SK-N-SH (cell line): ENCODE results near the gene ACAP3. TPM values are rescaled to one million over a fixed set of nuclear protein-coding genes. Genes with fewer than 3 reads are reported as not detected.

ENCODE experiments used
- CTCF ChIA-PET: fragments of 300-600, 350-600 bp; formaldehyde crosslinking; extraction: SDS; loops from one replicate; lab custom pipeline; 2021; lab: Yijun Ruan, JAX
- POLR2A ChIA-PET: fragments of 350-600 bp; sonication (Branson Sonifier 250); formaldehyde crosslinking; extraction: SDS; loops from one replicate; lab custom pipeline; 2020; ENCODE audit warnings: antibody characterized with exemption, inconsistent platforms; lab: Yijun Ruan, JAX
- DNase-seq: peaks from one replicate; pipeline ENCODE4 v3.0.0; 2012
- H2AFZ ChIP-seq: fragments of 200-600 bp; sonication (generic); 2 replicates; pipeline ENCODE4 v1.8.1; 2016; ENCODE audit warnings: antibody characterized with exemption, mild to moderate bottlenecking, low read depth
- H3F3A ChIP-seq: fragments of 200-600 bp; sonication (generic); replicated peaks from 2 replicates; pipeline ENCODE3; 2016; ENCODE audit warnings: antibody characterized with exemption, mild to moderate bottlenecking; ENCODE audit not compliant: insufficient read depth
- H3K27ac ChIP-seq, 2 experiments: fragments of 200-500 bp in 1 of 2; fragments of 200-600 bp in 1 of 2; sonication (Bioruptor generic) in 1 of 2; sonication (generic), shearing (Covaris generic) in 1 of 2; 2 replicates each; pipeline versions ENCODE4 v1.5.1 to v1.6.1; 2014 to 2016; ENCODE audit warnings: low read depth in 2 of 2, inconsistent platforms in 1 of 2, low read length in 1 of 2, mild to moderate bottlenecking in 1 of 2, mixed read lengths in 1 of 2
- H3K27me3 ChIP-seq: fragments of 200-600 bp; sonication (generic), shearing (Covaris generic); 2 replicates; pipeline ENCODE4 v1.6.1; 2016; ENCODE audit warnings: mixed run types; ENCODE audit not compliant: insufficient read depth
- H3K36me3 ChIP-seq, 2 experiments: fragments of 200-500 bp in 1 of 2; fragments of 200-600 bp in 1 of 2; sonication (Bioruptor generic) in 1 of 2; sonication (generic) in 1 of 2; replicated peaks in 1 of 2; 2 replicates each; pipeline versions ENCODE3 to v1.5.1; 2014 to 2016; ENCODE audit warnings: low read length in 1 of 2, mild to moderate bottlenecking in 1 of 2; ENCODE audit not compliant: insufficient read depth in 2 of 2, control insufficient read depth in 1 of 2
- H3K4me1 ChIP-seq, 2 experiments: fragments of 200-500 bp in 1 of 2; fragments of 200-600 bp in 1 of 2; sonication (Bioruptor generic) in 1 of 2; sonication (generic), shearing (Covaris generic) in 1 of 2; 2 replicates each; pipeline versions ENCODE4 v1.5.1 to v1.6.1; 2014 to 2016; ENCODE audit warnings: low read depth in 1 of 2, low read length in 1 of 2, mixed run types in 1 of 2; ENCODE audit not compliant: insufficient read depth in 2 of 2, control insufficient read depth in 1 of 2
- H3K4me2 ChIP-seq: fragments of 200-600 bp; sonication (generic), shearing (Covaris generic); 2 replicates; pipeline ENCODE4 v1.6.1; 2017; ENCODE audit warnings: mixed run types
- H3K4me3 ChIP-seq, 2 experiments: fragments of 200-500 bp in 1 of 2; fragments of 200-600 bp in 1 of 2; sonication (Bioruptor generic) in 1 of 2; sonication (generic), shearing (Covaris generic) in 1 of 2; 2 replicates each; pipeline versions ENCODE4 v1.5.1 to v1.8.1; 2014 to 2016; ENCODE audit warnings: low read depth in 2 of 2, inconsistent platforms in 1 of 2, low read length in 1 of 2, mild to moderate bottlenecking in 1 of 2, mixed read lengths in 1 of 2, moderate library complexity in 1 of 2
- H3K79me2 ChIP-seq: fragments of 200-600 bp; sonication (generic); 2 replicates; pipeline ENCODE4 v1.8.1; 2017; ENCODE audit warnings: mild to moderate bottlenecking; ENCODE audit not compliant: insufficient read depth
- H3K9ac ChIP-seq: fragments of 200-600 bp; sonication (generic); 2 replicates; pipeline ENCODE4 v1.6.1; 2017; ENCODE audit warnings: mixed run types
- H3K9me2 ChIP-seq: fragments of 200-600 bp; sonication (generic); 2 replicates; pipeline ENCODE4 v1.6.1; 2017; ENCODE audit warnings: mixed run types
- H3K9me3 ChIP-seq: fragments of 200-600 bp; sonication (generic); 2 replicates; pipeline ENCODE4 v1.6.1; 2017; ENCODE audit warnings: mixed run types, mild to moderate bottlenecking, moderate library complexity
- H4K20me1 ChIP-seq: fragments of 200-600 bp; sonication (generic); 2 replicates; pipeline ENCODE4 v1.6.1; 2017; ENCODE audit warnings: mild to moderate bottlenecking, mixed run types; ENCODE audit not compliant: insufficient read depth
- CHD2 ChIP-seq: fragments of 150-350 bp; IDR thresholded peaks from 2 replicates; pipeline ENCODE4 v1.6.1; 2018; ENCODE audit warnings: low read length; ENCODE audit not compliant: partially characterized antibody
- EP300 ChIP-seq, 2 experiments: IDR thresholded peaks; 2 replicates each; pipeline versions ENCODE4 v1.4.0 to v1.6.1; 2012; ENCODE audit warnings: borderline replicate concordance in 1 of 2, low read depth in 1 of 2, low read length in 1 of 2
- FOSL2 ChIP-seq: IDR thresholded peaks from 2 replicates; pipeline ENCODE4 v1.4.0; 2012; ENCODE audit warnings: low read depth, mild to moderate bottlenecking, moderate library complexity, borderline replicate concordance
- FOXJ3 ChIP-seq: sonication (generic); formaldehyde crosslinking; IDR thresholded peaks from 2 replicates; pipeline ENCODE4 v1.5.1; 2020; ENCODE audit warnings: mild to moderate bottlenecking, missing genetic modification reagents
- FOXM1 ChIP-seq: IDR thresholded peaks from 2 replicates; pipeline ENCODE4 v1.4.0; 2012; ENCODE audit warnings: low read depth, mild to moderate bottlenecking
- JUND ChIP-seq: IDR thresholded peaks from 2 replicates; pipeline ENCODE4 v1.4.0; 2012
- MXI1 ChIP-seq: IDR thresholded peaks from 2 replicates; pipeline ENCODE4 v1.6.1; 2012; ENCODE audit warnings: mild to moderate bottlenecking, low read depth, low read length, improper control_type of control experiment
- NRF1 ChIP-seq: IDR thresholded peaks from 2 replicates; pipeline ENCODE4 v1.6.1; 2012; ENCODE audit warnings: low read depth, mild to moderate bottlenecking, low read length
- PBX3 ChIP-seq: IDR thresholded peaks from 2 replicates; pipeline ENCODE4; 2012
- RCOR1 ChIP-seq: fragments of 150-350 bp; IDR thresholded peaks from 2 replicates; pipeline ENCODE4 v1.6.1; 2017; ENCODE audit warnings: antibody characterized with exemption, low read length
- REST ChIP-seq: IDR thresholded peaks from 2 replicates; pipeline ENCODE4 v1.6.1; 2012; ENCODE audit warnings: mild to moderate bottlenecking, low read depth, low read length, moderate library complexity
- RFX5 ChIP-seq: IDR thresholded peaks from 2 replicates; pipeline ENCODE4 v1.6.1; 2012; ENCODE audit warnings: mild to moderate bottlenecking, improper control_type of control experiment, low read length
- USF1 ChIP-seq: IDR thresholded peaks from 2 replicates; pipeline ENCODE4 v1.4.0; 2012; ENCODE audit warnings: low read depth, borderline replicate concordance
- USF2 ChIP-seq: fragments of 150-350 bp; IDR thresholded peaks from 2 replicates; pipeline ENCODE4 v1.6.1; 2017; ENCODE audit warnings: antibody characterized with exemption, low read length, low read depth, borderline replicate concordance
- WGBS: methylation state at CpG from one replicate; pipeline ENCODE4 v1.1.6; 2017; ENCODE audit warnings: low lambda C conversion rate; 5-methylcytosine and 5-hydroxymethylcytosine counted together
- polyA plus RNA-seq, 3 experiments: library from polyadenylated mRNA; depleted of rRNA; stranded (reverse); fragments of >200 nt; gene quantifications; 2 replicates each; pipeline ENCODE4 v1.2.3, GENCODE V29; 2012

The ACAP3 gene
- polyA plus RNA-seq, 1 of the 3 experiments (the other 2 are of a cell fraction) = 51.7 TPM

- TF ChIP-seq USF1 = no peak
- TF ChIP-seq EP300 (IDR thresholded peaks at IDR 0.05; ENCODE audit: borderline replicate concordance in 1 of 2, low read depth in 1 of 2, low read length in 1 of 2) = no peak
- TF ChIP-seq RCOR1 = no peak
- TF ChIP-seq CHD2 = no peak
- TF ChIP-seq NRF1 = no peak
- TF ChIP-seq PBX3 = no peak
- no peak for TF ChIP-seq RFX5
- TF ChIP-seq FOXJ3 (CRISPR knock-in tag) = no peak
- no peak for TF ChIP-seq FOXM1
- TF ChIP-seq REST = no peak
- no peak for TF ChIP-seq FOSL2
These were observed 38.8 kb upstream of the ACAP3 start (continued) for GRCh38 chr1:1346501-1346890.

- ChIA-PET CTCF (interaction anchor here (0.7 to 4.8 kb wide), 5 partner anchors 9 to 223 kb away, joined by 3 to 34 read pairs (median 3); no protein-coding TSS in a partner anchor), POLR2A (interaction anchor here (1.1 kb wide), 1 partner anchor 68 kb away, joined by 3 read pairs; no protein-coding TSS in a partner anchor)
- Histone ChIP-seq H3K27me3 (no peaks in the 10 kb centered on the region), H3F3A (no peaks in the 10 kb centered on the region), H3K9ac (no peak overlapping the region), H3K36me3 (no peaks in the 10 kb centered on the region), H3K4me3 (no peak overlapping the region), H4K20me1 (peaks cover 46% of the 10 kb centered on the region), H3K79me2 (peaks cover 47% of the 10 kb centered on the region), H3K4me2 (no peak overlapping the region), H3K9me3 (no peaks in the 10 kb centered on the region), H3K27ac (no peak overlapping the region), H3K9me2 (no peaks in the 10 kb centered on the region), H3K4me1 (peaks cover 0 to 19% of the 10 kb centered on the region in 2 experiments; a peak in 1 of 4 replicates), H2AFZ (no peak overlapping the region)
- no CpG with 5 or more reads among the region's 12 CpGs for WGBS
- DNase-seq = no peak
- no peak for TF ChIP-seq USF2
- no peak for TF ChIP-seq MXI1
- TF ChIP-seq JUND = no peak
- TF ChIP-seq FOSL2 = no peak
These were observed 38.2 kb upstream of the ACAP3 start for GRCh38 chr1:1345860-1346500.
